Effector memory CD8-positive, alpha-beta T cell (primary cell): Measurements from ENCODE around the gene TTC28.
"Not testable (repeated sequence)": the region's sequence is repeated elsewhere in the genome, so short reads cannot be mapped to it uniquely, and the experiment has no call there.

Source experiments
- ATAC-seq: fragments of 150-1000 bp; cut with Tn5 transposase; replicated peaks from 2 replicates; pipeline ENCODE4 v1.10.0; 2021; ENCODE audit warnings: mild to moderate bottlenecking, moderate library complexity
- DNase-seq, 3 experiments: peaks; one replicate each; pipeline ENCODE4 v3.0.0; 2021
- H3K27ac Mint-ChIP-seq, 2 donors: one replicate each; pipeline ENCODE4 v1.8.0; 2022; ENCODE audit warnings: mild to moderate bottlenecking in 2 of 2, mixed read lengths in 2 of 2, moderate library complexity in 2 of 2
- H3K27me3 Mint-ChIP-seq, 2 donors: one replicate each; pipeline ENCODE4 v1.8.0; 2022; ENCODE audit warnings: mixed read lengths in 2 of 2
- H3K36me3 Mint-ChIP-seq: one replicate; pipeline ENCODE4 v1.8.0; 2022; ENCODE audit warnings: mild to moderate bottlenecking, moderate library complexity, mixed read lengths; ENCODE audit not compliant: insufficient read depth
- H3K4me1 Mint-ChIP-seq, 2 donors: one replicate each; pipeline ENCODE4 v1.8.0; 2022; ENCODE audit warnings: low read depth in 2 of 2, mixed read lengths in 2 of 2
- H3K4me3 Mint-ChIP-seq, 2 donors: one replicate each; pipeline ENCODE4 v1.8.0; 2022; ENCODE audit warnings: mild to moderate bottlenecking in 2 of 2, mixed read lengths in 2 of 2, moderate library complexity in 2 of 2
- H3K9me3 Mint-ChIP-seq, 2 donors: one replicate each; pipeline ENCODE4 v1.8.0; 2022; ENCODE audit warnings: mixed read lengths in 2 of 2

Gene TTC28

GRCh38 chr22:28185130-28185529 is 494.5 kb downstream of the TTC28 start:
- Mint-ChIP-seq H3K9me3 (no peaks in the 10 kb centered on the region), H3K4me1 (no peaks in the 10 kb centered on the region), H3K36me3 (no peaks in the 10 kb centered on the region), H3K27me3 (peaks cover 32 to 35% of the 10 kb centered on the region in 2 donors), H3K4me3 (no peak overlapping the region), H3K27ac (no peak overlapping the region)
- DNase-seq: no peak
- ATAC-seq: no peak

GRCh38 chr22:28183078-28183860 is 496.4 kb downstream of the TTC28 start:
- H3K36me3 Mint-ChIP-seq: no peaks in the 10 kb centered on the region
- H3K27me3 Mint-ChIP-seq: peaks cover 25 to 28% of the 10 kb centered on the region in 2 donors
- H3K27ac Mint-ChIP-seq: no peak overlapping the region
- no peaks in the 10 kb centered on the region for H3K4me1 Mint-ChIP-seq
- DNase-seq (no peak), ATAC-seq (no peak)
- H3K4me3 Mint-ChIP-seq: no peak overlapping the region
- no peaks in the 10 kb centered on the region for H3K9me3 Mint-ChIP-seq

GRCh38 chr22:28180804-28181731 is 498.6 kb downstream of the TTC28 start:
- H3K4me1 Mint-ChIP-seq: no peaks in the 10 kb centered on the region
- H3K36me3 Mint-ChIP-seq: no peaks in the 10 kb centered on the region
- no peak overlapping the region for H3K27ac Mint-ChIP-seq
- no peak overlapping the region for H3K4me3 Mint-ChIP-seq
- ATAC-seq (no peak), DNase-seq (no peak)
- peaks cover 10 to 13% of the 10 kb centered on the region in 2 donors for H3K27me3 Mint-ChIP-seq
- H3K9me3 Mint-ChIP-seq: no peaks in the 10 kb centered on the region

GRCh38 chr22:28179392-28179791 is 500.2 kb downstream of the TTC28 start:
- DNase-seq: no peak
- no peaks in the 10 kb centered on the region for H3K36me3 Mint-ChIP-seq
- peaks cover 0 to 9% of the 10 kb centered on the region in 2 donors for H3K27me3 Mint-ChIP-seq
- H3K27ac Mint-ChIP-seq: no peak overlapping the region
- H3K4me3 Mint-ChIP-seq: no peak overlapping the region
- H3K4me1 Mint-ChIP-seq: no peaks in the 10 kb centered on the region
- ATAC-seq: no peak
- H3K9me3 Mint-ChIP-seq: no peaks in the 10 kb centered on the region

- H3K9me3 Mint-ChIP-seq: no peaks in the 10 kb centered on the region
- peaks cover 9% of the 10 kb centered on the region in 2 donors for H3K27me3 Mint-ChIP-seq
- H3K4me1 Mint-ChIP-seq: no peaks in the 10 kb centered on the region
- no peak for DNase-seq
- H3K27ac Mint-ChIP-seq: no peak overlapping the region
- ATAC-seq: no peak
- H3K4me3 Mint-ChIP-seq: no peak overlapping the region
- H3K36me3 Mint-ChIP-seq: no peaks in the 10 kb centered on the region
These were observed 503.7 kb downstream of the TTC28 start for GRCh38 chr22:28175730-28176492.

GRCh38 chr22:28174509-28174908 is 505.1 kb downstream of the TTC28 start:
- ATAC-seq (no peak), DNase-seq (no peak)
- no peaks in the 10 kb centered on the region for H3K36me3 Mint-ChIP-seq
- H3K27me3 Mint-ChIP-seq: peaks cover 4 to 9% of the 10 kb centered on the region in 2 donors
- no peak overlapping the region for H3K27ac Mint-ChIP-seq
- H3K9me3 Mint-ChIP-seq: no peaks in the 10 kb centered on the region
- H3K4me1 Mint-ChIP-seq: no peaks in the 10 kb centered on the region
- no peak overlapping the region for H3K4me3 Mint-ChIP-seq

- Mint-ChIP-seq H3K4me3 (no peak overlapping the region), H3K9me3 (no peaks in the 10 kb centered on the region), H3K27ac (no peak overlapping the region), H3K27me3 (peaks cover 0 to 9% of the 10 kb centered on the region in 2 donors), H3K4me1 (no peaks in the 10 kb centered on the region), H3K36me3 (no peaks in the 10 kb centered on the region)
- ATAC-seq (no peak), DNase-seq (no peak)
These were observed 506.6 kb downstream of the TTC28 start for GRCh38 chr22:28172892-28173670.

- Mint-ChIP-seq H3K4me3 (no peak overlapping the region), H3K27me3 (peaks cover 5 to 9% of the 10 kb centered on the region in 2 donors), H3K4me1 (no peaks in the 10 kb centered on the region), H3K36me3 (no peaks in the 10 kb centered on the region), H3K27ac (no peak overlapping the region), H3K9me3 (no peaks in the 10 kb centered on the region)
- ATAC-seq (no peak), DNase-seq (no peak)
These were observed 507.9 kb downstream of the TTC28 start for GRCh38 chr22:28171712-28172111.

- no peak for ATAC-seq
These were observed 508.5 kb downstream of the TTC28 start for GRCh38 chr22:28171115-28171514.

GRCh38 chr22:28169314-28169713 is 510.3 kb downstream of the TTC28 start:
- H3K27ac Mint-ChIP-seq, H3K36me3 Mint-ChIP-seq, H3K4me1 Mint-ChIP-seq, H3K9me3 Mint-ChIP-seq, ATAC-seq, H3K4me3 Mint-ChIP-seq, DNase-seq: not testable (repeated sequence)
- H3K27me3 Mint-ChIP-seq: peaks cover 17 to 21% of the 10 kb centered on the region in 2 donors

More at GRCh38 chr22:28171115-28171514, 508.5 kb downstream of the TTC28 start:
- no peaks in the 10 kb centered on the region for H3K4me1 Mint-ChIP-seq
- no peaks in the 10 kb centered on the region for H3K36me3 Mint-ChIP-seq
- no peak for DNase-seq
- no peak overlapping the region for H3K4me3 Mint-ChIP-seq
- H3K27me3 Mint-ChIP-seq: peaks cover 11 to 13% of the 10 kb centered on the region in 2 donors
- H3K27ac Mint-ChIP-seq: no peak overlapping the region
- H3K9me3 Mint-ChIP-seq: no peaks in the 10 kb centered on the region

GRCh38 chr22:28155808-28156207 is 523.8 kb downstream of the TTC28 start:
- H3K4me1 Mint-ChIP-seq: no peaks in the 10 kb centered on the region
- no peak for DNase-seq
- H3K27ac Mint-ChIP-seq: no peak overlapping the region
- H3K9me3 Mint-ChIP-seq: peaks cover 0 to 3% of the 10 kb centered on the region in 2 donors
- no peak overlapping the region for H3K4me3 Mint-ChIP-seq
- no peaks in the 10 kb centered on the region for H3K36me3 Mint-ChIP-seq
- peaks cover 18 to 42% of the 10 kb centered on the region in 2 donors for H3K27me3 Mint-ChIP-seq
- no peak for ATAC-seq

- Mint-ChIP-seq H3K27ac (no peak overlapping the region), H3K4me1 (no peaks in the 10 kb centered on the region), H3K9me3 (peaks cover 0 to 3% of the 10 kb centered on the region in 2 donors), H3K36me3 (no peaks in the 10 kb centered on the region), H3K4me3 (no peak overlapping the region), H3K27me3 (peaks cover 25 to 46% of the 10 kb centered on the region in 2 donors)
- DNase-seq: no peak
- ATAC-seq: no peak
These were observed 524.8 kb downstream of the TTC28 start for GRCh38 chr22:28154861-28155260.
